Measurements from ENCODE around the gene MAP2K5.

The MAP2K5 gene

GRCh38 chr15:67784090-67784781 lies 241.7 kb downstream of the MAP2K5 start:
- no peak overlapping the region for H3K4me3 ChIP-seq (ENCODE audit: low read length)
- no peak for DNase-seq (ENCODE audit: low read depth)
- TF ChIP-seq, protein P1, sequence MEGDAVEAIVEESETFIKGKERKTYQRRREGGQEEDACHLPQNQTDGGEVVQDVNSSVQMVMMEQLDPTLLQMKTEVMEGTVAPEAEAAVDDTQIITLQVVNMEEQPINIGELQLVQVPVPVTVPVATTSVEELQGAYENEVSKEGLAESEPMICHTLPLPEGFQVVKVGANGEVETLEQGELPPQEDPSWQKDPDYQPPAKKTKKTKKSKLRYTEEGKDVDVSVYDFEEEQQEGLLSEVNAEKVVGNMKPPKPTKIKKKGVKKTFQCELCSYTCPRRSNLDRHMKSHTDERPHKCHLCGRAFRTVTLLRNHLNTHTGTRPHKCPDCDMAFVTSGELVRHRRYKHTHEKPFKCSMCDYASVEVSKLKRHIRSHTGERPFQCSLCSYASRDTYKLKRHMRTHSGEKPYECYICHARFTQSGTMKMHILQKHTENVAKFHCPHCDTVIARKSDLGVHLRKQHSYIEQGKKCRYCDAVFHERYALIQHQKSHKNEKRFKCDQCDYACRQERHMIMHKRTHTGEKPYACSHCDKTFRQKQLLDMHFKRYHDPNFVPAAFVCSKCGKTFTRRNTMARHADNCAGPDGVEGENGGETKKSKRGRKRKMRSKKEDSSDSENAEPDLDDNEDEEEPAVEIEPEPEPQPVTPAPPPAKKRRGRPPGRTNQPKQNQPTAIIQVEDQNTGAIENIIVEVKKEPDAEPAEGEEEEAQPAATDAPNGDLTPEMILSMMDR (conservative IDR thresholded peaks at IDR 0.05; ENCODE audit: low read length): no peak

DNA sequence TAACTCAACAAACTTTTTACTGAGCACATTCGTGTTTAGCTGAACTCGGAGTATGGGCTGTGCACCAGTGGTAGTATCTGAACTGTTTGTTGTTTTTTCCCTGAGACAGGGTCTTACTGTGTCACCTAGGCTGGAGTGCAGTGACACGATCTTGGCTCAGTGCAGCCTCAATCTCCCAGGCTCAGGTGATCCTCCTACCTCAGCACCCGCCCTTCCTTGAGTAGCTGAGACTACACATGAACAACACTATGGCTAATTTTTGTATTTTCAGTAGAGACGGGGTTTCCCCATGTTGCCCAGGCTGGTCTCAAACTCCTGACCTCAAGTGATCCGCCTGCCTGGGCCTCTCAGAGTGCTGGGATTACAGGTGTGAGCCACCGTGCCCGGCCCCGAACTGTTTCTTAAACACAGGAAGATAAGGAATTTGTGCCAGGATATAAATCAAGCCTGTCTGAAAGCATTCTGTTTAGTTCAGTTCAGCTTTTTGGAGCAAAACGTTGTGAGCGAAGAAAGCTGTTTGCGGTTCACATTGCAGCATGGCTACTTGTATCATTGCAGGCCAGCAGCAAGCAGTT lies 242.4 kb downstream of the MAP2K5 start:
- H3K4me3 ChIP-seq (ENCODE audit: low read length): no peak overlapping the region
- TF ChIP-seq, protein P1 (conservative IDR thresholded peaks at IDR 0.05; ENCODE audit: low read length): no peak
- DNase-seq (ENCODE audit: low read depth): no peak

DNA sequence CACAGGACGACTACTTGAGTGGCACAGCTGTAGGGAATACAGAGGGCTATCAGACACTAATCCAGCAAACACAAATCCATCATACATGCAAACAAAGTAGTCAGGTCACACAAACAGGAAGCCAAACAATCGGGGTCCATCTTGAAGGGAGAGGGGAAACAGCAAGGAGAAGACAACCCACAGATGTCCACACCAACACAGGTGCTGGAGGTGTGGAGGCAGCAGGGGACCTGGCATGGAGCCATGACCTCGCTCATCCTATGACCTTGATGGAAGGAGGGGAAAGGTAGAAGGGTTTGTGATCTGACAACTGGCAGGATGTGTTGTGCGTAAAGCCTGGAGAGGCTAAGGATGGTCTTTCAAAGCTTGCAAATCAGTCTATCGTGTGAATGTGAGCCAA lies 242.9 kb downstream of the MAP2K5 start:
- TF ChIP-seq, protein P1 (conservative IDR thresholded peaks at IDR 0.05; ENCODE audit: low read length): no peak
- DNase-seq (ENCODE audit: low read depth): no peak
- H3K4me3 ChIP-seq (ENCODE audit: low read length): no peak overlapping the region

- H3K4me3 ChIP-seq (ENCODE audit: low read length): no peak overlapping the region
- TF ChIP-seq, protein P1 (conservative IDR thresholded peaks at IDR 0.05; ENCODE audit: low read length): no peak
- DNase-seq (ENCODE audit: low read depth): no peak
Measured at GRCh38 chr15:67786646-67787045, 244.1 kb downstream of the MAP2K5 start.

DNA sequence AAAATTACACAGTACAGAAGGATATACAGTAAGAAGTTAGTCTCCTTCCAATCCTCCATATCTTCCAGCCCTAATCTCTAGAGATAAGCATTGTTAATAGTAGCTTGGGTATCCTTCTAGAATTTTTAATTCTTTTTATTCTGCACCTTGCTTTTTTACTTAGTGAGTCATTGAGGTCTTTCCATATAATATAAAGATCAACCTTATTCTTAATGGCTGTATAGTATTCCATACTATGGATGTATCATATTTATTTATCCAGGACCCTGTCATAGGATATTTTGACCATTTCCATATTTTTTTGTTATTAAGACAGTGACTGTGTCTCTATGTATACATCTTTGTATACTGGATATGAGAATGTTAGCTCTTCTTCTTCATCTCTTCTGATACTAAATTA lies 246.5 kb downstream of the MAP2K5 start:
- no peak for DNase-seq (ENCODE audit: low read depth)
- TF ChIP-seq, protein P1 (conservative IDR thresholded peaks at IDR 0.05; ENCODE audit: low read length): no peak
- no peak overlapping the region for H3K4me3 ChIP-seq (ENCODE audit: low read length)

GRCh38 chr15:67790610-67791319 lies 248.3 kb downstream of the MAP2K5 start:
- H3K4me3 ChIP-seq (ENCODE audit: low read length): no peak overlapping the region
- TF ChIP-seq, protein P1 (conservative IDR thresholded peaks at IDR 0.05; ENCODE audit: low read length): no peak
- DNase-seq (ENCODE audit: low read depth): no peak

Measured in AG10803 (cell line).